CD4-positive, alpha-beta T cell treated with Interleukin-2 at 100 ng/mL for 4 hours (primary cell): ENCODE results near the gene ETV4.

Experiments
- DNase-seq: peaks from one replicate; pipeline ENCODE4 v3.0.0-alpha.2; 2020; ENCODE audit warnings: low spot score

Gene ETV4

GRCh38 chr17:43572368-43572980, 26.3 kb upstream of the ETV4 start:
- DNase-seq: no peak

GRCh38 chr17:43570518-43570928, 24.4 kb upstream of the ETV4 start:
- no peak for DNase-seq

GRCh38 chr17:43568506-43569082, 22.5 kb upstream of the ETV4 start:
- DNase-seq: no peak

GRCh38 chr17:43563600-43564594, 17.8 kb upstream of the ETV4 start:
- no peak for DNase-seq

GRCh38 chr17:43562679-43563599, 16.8 kb upstream of the ETV4 start:
- no peak for DNase-seq

- no peak for DNase-seq
Measured at GRCh38 chr17:43560461-43561427, 14.6 kb upstream of the ETV4 start.

- DNase-seq: no peak
Measured at GRCh38 chr17:43559161-43559816, 13.1 kb upstream of the ETV4 start.

- no peak for DNase-seq
Measured at GRCh38 chr17:43558805-43559160, 12.6 kb upstream of the ETV4 start.

- no peak for DNase-seq
Measured at GRCh38 chr17:43556292-43556691, 10.2 kb upstream of the ETV4 start.

GRCh38 chr17:43554857-43555256, 8.7 kb upstream of the ETV4 start:
- no peak for DNase-seq

GRCh38 chr17:43553573-43553972, 7.4 kb upstream of the ETV4 start:
- no peak for DNase-seq

GRCh38 chr17:43552229-43552837, 6.2 kb upstream of the ETV4 start:
- no peak for DNase-seq

- no peak for DNase-seq
Measured at GRCh38 chr17:43550754-43551153, 4.6 kb upstream of the ETV4 start.

GRCh38 chr17:43549496-43549895, 3.4 kb upstream of the ETV4 start:
- no peak for DNase-seq

- no peak for DNase-seq
Measured at GRCh38 chr17:43548689-43549379, 2.7 kb upstream of the ETV4 start.

GRCh38 chr17:43547659-43548256, 1.6 kb upstream of the ETV4 start:
- no peak for DNase-seq

GRCh38 chr17:43547189-43547550, 1.0 kb upstream of the ETV4 start:
- DNase-seq: no peak

GRCh38 chr17:43545383-43545632, 832 bp downstream of the ETV4 start:
- DNase-seq: peak; percentile 1
